ENCODE data around the gene DDIT3. TPM values are rescaled to one million over a fixed set of nuclear protein-coding genes. Genes with fewer than 3 reads are reported as not detected.
A peak's percentile ranks its signal among the peaks of the same experiment; 100 is the strongest.

Gene DDIT3
- total RNA-seq, 2 experiments from 2014 or later: 32.3 to 42.7 TPM

DNA sequence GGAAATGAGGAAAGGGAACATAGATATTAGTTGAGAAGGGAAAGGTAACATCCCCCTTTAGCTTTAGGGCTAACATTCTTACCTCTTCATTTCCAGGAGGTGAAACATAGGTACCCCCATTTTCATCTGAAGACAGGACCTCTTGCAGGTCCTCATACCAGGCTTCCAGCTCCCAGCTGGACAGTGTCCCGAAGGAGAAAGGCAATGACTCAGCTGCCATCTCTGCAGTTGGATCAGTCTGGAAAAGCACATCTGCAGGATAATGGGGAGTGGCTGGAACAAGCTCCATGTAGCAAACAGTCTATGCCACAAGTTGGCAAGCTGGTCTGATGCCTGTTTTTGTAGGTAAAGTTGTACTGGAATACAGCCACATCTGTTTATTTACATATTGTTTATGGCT, 3.1 kb downstream of the DDIT3 start:
- intact Hi-C loops (cut with micrococcal nuclease; ENCODE audit: unreplicated experiment): no loop called here
- peaks cover 78% of the 10 kb centered on the region for H3K36me3 ChIP-seq (ENCODE audit: insufficient read depth, low read length)
- DNase-seq (ENCODE audit: low spot score): no peak
- CTCF ChIA-PET (ENCODE audit: unreplicated experiment): interaction anchor here (1.1 kb wide), 1 partner anchor 58 kb away, joined by 3 read pairs; no protein-coding TSS in a partner anchor
- peaks cover 23% of the 10 kb centered on the region for H3K79me2 ChIP-seq (ENCODE audit: insufficient read depth, low read depth, low read length)
- H3K27ac ChIP-seq (ENCODE audit: low read depth, low read length, poor library complexity, severe bottlenecking): no peak overlapping the region
- H4K20me1 ChIP-seq (ENCODE audit: insufficient read depth, low read length): peaks cover 10% of the 10 kb centered on the region
- H3K4me2 ChIP-seq (ENCODE audit: low read length): no peak overlapping the region
- no peaks in the 10 kb centered on the region for H3K9me2 ChIP-seq (ENCODE audit: insufficient read depth, low read length)
- H2AFZ ChIP-seq (ENCODE audit: low read length): no peak overlapping the region
- POLR2A ChIA-PET: no interaction called here
- peaks cover 30% of the 10 kb centered on the region for H3K4me1 ChIP-seq (ENCODE audit: insufficient read depth, low read length, poor library complexity, severe bottlenecking)
- BruUV-seq (replicated peaks): no TSS peak
- no peaks in the 10 kb centered on the region for H3K9me3 ChIP-seq (ENCODE audit: low read length)
- H3K4me3 ChIP-seq (ENCODE audit: low read depth, low read length, poor library complexity, severe bottlenecking): no peak overlapping the region
- TF ChIP-seq CTCF (conservative IDR thresholded peaks at IDR 0.05; ENCODE audit: low read length): no peak
- no peak for TF ChIP-seq EZH2phosphoT487 (IDR thresholded peaks at IDR 0.05; ENCODE audit: borderline replicate concordance, low read depth, low read length)

DNA sequence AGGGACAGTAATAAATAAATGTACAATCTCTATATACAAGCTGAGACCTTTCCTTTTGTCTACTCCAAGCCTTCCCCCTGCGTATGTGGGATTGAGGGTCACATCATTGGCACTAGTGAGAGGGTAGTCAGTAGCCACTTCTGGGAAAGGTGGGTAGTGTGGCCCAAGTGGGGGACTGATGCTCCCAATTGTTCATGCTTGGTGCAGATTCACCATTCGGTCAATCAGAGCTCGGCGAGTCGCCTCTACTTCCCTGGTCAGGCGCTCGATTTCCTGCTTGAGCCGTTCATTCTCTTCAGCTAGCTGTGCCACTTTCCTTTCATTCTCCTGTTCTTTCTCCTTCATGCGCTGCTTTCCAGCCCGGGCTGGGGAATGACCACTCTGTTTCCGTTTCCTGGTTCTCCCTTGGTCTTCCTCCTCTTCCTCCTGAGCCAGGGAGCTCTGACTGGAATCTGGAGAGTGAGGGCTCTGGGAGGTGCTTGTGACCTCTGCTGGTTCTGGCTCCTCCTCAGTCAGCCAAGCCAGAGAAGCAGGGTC, 3.6 kb downstream of the DDIT3 start:
- no peak for DNase-seq (ENCODE audit: low spot score)
- H3K4me3 ChIP-seq (ENCODE audit: low read depth, low read length, poor library complexity, severe bottlenecking): no peak overlapping the region
- H3K36me3 ChIP-seq (ENCODE audit: insufficient read depth, low read length): peaks cover 83% of the 10 kb centered on the region
- peaks cover 10% of the 10 kb centered on the region for H4K20me1 ChIP-seq (ENCODE audit: insufficient read depth, low read length)
- H3K9me3 ChIP-seq (ENCODE audit: low read length): no peaks in the 10 kb centered on the region
- no peaks in the 10 kb centered on the region for H3K9me2 ChIP-seq (ENCODE audit: insufficient read depth, low read length)
- TF ChIP-seq CTCF (conservative IDR thresholded peaks at IDR 0.05; ENCODE audit: low read length): no peak
- TF ChIP-seq EZH2phosphoT487 (IDR thresholded peaks at IDR 0.05; ENCODE audit: borderline replicate concordance, low read depth, low read length): no peak
- POLR2A ChIA-PET: interaction anchor here (1.6 kb wide), 1 partner anchor 36 kb away, joined by 5 read pairs; no protein-coding TSS in a partner anchor
- BruUV-seq (replicated peaks): no TSS peak
- no peak overlapping the region for H3K4me2 ChIP-seq (ENCODE audit: low read length)
- H3K79me2 ChIP-seq (ENCODE audit: insufficient read depth, low read depth, low read length): peaks cover 23% of the 10 kb centered on the region
- CTCF ChIA-PET (ENCODE audit: unreplicated experiment): interaction anchor here (0.6 kb wide), 1 partner anchor 25 kb away, joined by 3 read pairs; no protein-coding TSS in a partner anchor
- H3K4me1 ChIP-seq (ENCODE audit: insufficient read depth, low read length, poor library complexity, severe bottlenecking): peaks cover 25% of the 10 kb centered on the region
- no peak overlapping the region for H3K27ac ChIP-seq (ENCODE audit: low read depth, low read length, poor library complexity, severe bottlenecking)
- no peak overlapping the region for H2AFZ ChIP-seq (ENCODE audit: low read length)
- intact Hi-C loops (cut with micrococcal nuclease; ENCODE audit: unreplicated experiment): no loop called here

DNA sequence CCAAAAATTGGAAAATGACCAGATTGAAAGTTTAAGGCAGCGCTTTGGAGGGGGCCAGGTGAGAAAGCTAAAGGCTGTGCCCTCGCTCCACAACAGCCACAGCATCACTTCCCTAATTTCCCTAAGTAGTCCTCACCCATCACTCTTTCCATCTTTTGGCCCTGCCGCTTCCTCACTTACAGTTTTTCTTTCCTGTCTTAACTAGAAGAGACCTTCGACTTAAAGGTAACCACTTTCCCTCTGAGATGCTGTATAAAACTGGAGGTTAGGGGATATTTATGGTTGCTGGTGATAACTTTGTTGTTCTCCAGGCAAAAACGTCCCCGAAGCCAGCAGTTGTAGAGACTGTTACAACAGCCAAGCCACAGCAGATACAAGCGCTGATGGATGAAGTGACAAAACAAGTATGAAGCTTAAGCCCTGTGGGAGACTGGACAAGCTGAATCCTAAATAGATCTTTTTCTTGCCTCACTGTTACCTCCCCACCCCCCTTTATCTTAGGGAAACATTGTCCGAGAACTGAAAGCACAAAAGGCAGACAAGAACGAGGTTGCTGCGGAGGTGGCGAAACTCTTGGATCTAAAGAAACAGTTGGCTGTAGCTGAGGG, 4.3 kb downstream of the DDIT3 start:
- TSS peak; percentile 53 for BruUV-seq (replicated peaks)
- H3K79me2 ChIP-seq (ENCODE audit: insufficient read depth, low read depth, low read length): peaks cover 23% of the 10 kb centered on the region
- no peak for DNase-seq (ENCODE audit: low spot score)
- H3K36me3 ChIP-seq (ENCODE audit: insufficient read depth, low read length): peaks cover 89% of the 10 kb centered on the region
- H3K4me1 ChIP-seq (ENCODE audit: insufficient read depth, low read length, poor library complexity, severe bottlenecking): peaks cover 19% of the 10 kb centered on the region
- intact Hi-C loops (cut with micrococcal nuclease; ENCODE audit: unreplicated experiment): no loop called here
- POLR2A ChIA-PET: interaction anchor here (1.6 to 1.8 kb wide), 2 partner anchors 11 to 36 kb away, joined by 5 to 11 read pairs; no protein-coding TSS in a partner anchor
- H3K27ac ChIP-seq (ENCODE audit: low read depth, low read length, poor library complexity, severe bottlenecking): peak overlapping the region; percentile 10
- no peaks in the 10 kb centered on the region for H3K9me3 ChIP-seq (ENCODE audit: low read length)
- H3K9me2 ChIP-seq (ENCODE audit: insufficient read depth, low read length): no peaks in the 10 kb centered on the region
- TF ChIP-seq EZH2phosphoT487 (IDR thresholded peaks at IDR 0.05; ENCODE audit: borderline replicate concordance, low read depth, low read length): no peak
- no peak for TF ChIP-seq CTCF (conservative IDR thresholded peaks at IDR 0.05; ENCODE audit: low read length)
- no peak overlapping the region for H2AFZ ChIP-seq (ENCODE audit: low read length)
- CTCF ChIA-PET (ENCODE audit: unreplicated experiment): interaction anchor here (0.6 kb wide), 1 partner anchor 25 kb away, joined by 3 read pairs; no protein-coding TSS in a partner anchor
- peaks cover 10% of the 10 kb centered on the region for H4K20me1 ChIP-seq (ENCODE audit: insufficient read depth, low read length)
- no peak overlapping the region for H3K4me3 ChIP-seq (ENCODE audit: low read depth, low read length, poor library complexity, severe bottlenecking)
- no peak overlapping the region for H3K4me2 ChIP-seq (ENCODE audit: low read length)
